Right atrium auricular region (tissue), 2 donors: ENCODE results near the gene TMEM120B. TPM values are rescaled to one million over a fixed set of nuclear protein-coding genes. Genes with fewer than 3 reads are reported as not detected.
A peak's percentile ranks its signal among the peaks of the same experiment; 100 is the strongest.

Experiments used
- DNase-seq: peaks from one replicate; pipeline ENCODE4 v3.0.0-alpha.2; 2019; ENCODE audit warnings: low spot score
- H3K27ac ChIP-seq, 2 donors: fragments of 200-600 bp; sonication (generic); 1 replicate in 1 of 2; 2 replicates in 1 of 2; pipeline ENCODE4 v1.5.1; 2016 to 2019
- H3K27me3 ChIP-seq, 2 donors: fragments of 200-600 bp; sonication (generic); one replicate each; pipeline versions ENCODE4 v1.5.1 to v1.6.0; 2017 to 2019
- H3K36me3 ChIP-seq: fragments of 200-600 bp; sonication (generic); one replicate; pipeline ENCODE4 v1.5.1; 2016
- H3K4me1 ChIP-seq, 2 donors: fragments of 200-600 bp; sonication (generic); one replicate each; pipeline versions ENCODE4 v1.5.1 to v1.6.0; 2017 to 2019
- H3K4me3 ChIP-seq, 2 donors: fragments of 200-600 bp; sonication (generic); 1 replicate in 1 of 2; 2 replicates in 1 of 2; pipeline ENCODE4 v1.5.1; 2017 to 2019; ENCODE audit warnings: mild to moderate bottlenecking in 1 of 2, moderate library complexity in 1 of 2
- H3K9me3 ChIP-seq, 2 donors: fragments of 200-600 bp; sonication (generic); one replicate each; pipeline ENCODE4 v1.5.1; 2019
- CTCF ChIP-seq, 2 donors: fragments of 200-600 bp; sonication (generic); IDR thresholded peaks; one replicate each; pipeline ENCODE4 v1.5.1; 2019; ENCODE audit warnings: antibody characterized with exemption in 2 of 2
- total RNA-seq, 2 donors: library from RNA; depleted of rRNA; stranded (reverse); fragments of >200 nt; gene quantifications; one replicate each; pipeline ENCODE4 v1.1.0, GENCODE V29; 2016

The TMEM120B gene
- total RNA-seq, 2 donors from 2014 or later: 3.3 to 4.7 TPM

GRCh38 chr12:121795034-121795968, 82.7 kb downstream of the TMEM120B start:
- H3K9me3 ChIP-seq: no peaks in the 10 kb centered on the region
- TF ChIP-seq CTCF (IDR thresholded peaks at IDR 0.05): peak; percentile 94
- H3K36me3 ChIP-seq: peaks cover 7% of the 10 kb centered on the region
- H3K4me3 ChIP-seq: peak overlapping the region in 1 of 2 donors; percentile 60
- peak overlapping the region; percentile 100 for H3K27ac ChIP-seq
- peak; percentile 95 for DNase-seq
- H3K27me3 ChIP-seq: no peaks in the 10 kb centered on the region
- H3K4me1 ChIP-seq: peaks cover 0 to 76% of the 10 kb centered on the region in 2 donors

- Histone ChIP-seq H3K4me1 (peaks cover 0 to 86% of the 10 kb centered on the region in 2 donors), H3K4me3 (peak overlapping the region; percentile 21 to 73)
These were observed 84.6 kb downstream of the TMEM120B start for GRCh38 chr12:121796855-121797751.

GRCh38 chr12:121797937-121798786, 85.6 kb downstream of the TMEM120B start:
- TF ChIP-seq CTCF (IDR thresholded peaks at IDR 0.05): no peak
- Histone ChIP-seq H3K4me3 (peak overlapping the region; percentile 73 to 79), H3K27me3 (no peaks in the 10 kb centered on the region), H3K4me1 (peaks cover 0 to 79% of the 10 kb centered on the region in 2 donors), H3K27ac (peak overlapping the region; percentile 100), H3K9me3 (no peaks in the 10 kb centered on the region), H3K36me3 (peaks cover 7% of the 10 kb centered on the region)
- no peak for DNase-seq

More at GRCh38 chr12:121796855-121797751, 84.6 kb downstream of the TMEM120B start:
- Histone ChIP-seq H3K27me3 (no peaks in the 10 kb centered on the region), H3K9me3 (no peaks in the 10 kb centered on the region), H3K27ac (peak overlapping the region; percentile 100), H3K36me3 (peaks cover 7% of the 10 kb centered on the region)
- peak; percentile 97 for DNase-seq
- TF ChIP-seq CTCF (IDR thresholded peaks at IDR 0.05): peak; percentile 34 to 61

- Histone ChIP-seq H3K27me3 (no peaks in the 10 kb centered on the region), H3K4me3 (peak overlapping the region; percentile 73 to 79), H3K9me3 (no peaks in the 10 kb centered on the region), H3K27ac (peak overlapping the region; percentile 100), H3K36me3 (peaks cover 7% of the 10 kb centered on the region), H3K4me1 (peaks cover 0 to 73% of the 10 kb centered on the region in 2 donors)
- DNase-seq: no peak
- no peak for TF ChIP-seq CTCF (IDR thresholded peaks at IDR 0.05)
These were observed 86.2 kb downstream of the TMEM120B start for GRCh38 chr12:121798787-121799155.
